Measurements from ENCODE around the gene PIK3CA.
A peak's percentile ranks its signal among the peaks of the same experiment; 100 is the strongest.

PIK3CA gene

GRCh38 chr3:179133575-179133974 lies 14.6 kb upstream of the PIK3CA start:
- Histone ChIP-seq H3K4me3 (ENCODE audit: low read depth, low read length) (no peak overlapping the region), H3K27me3 (ENCODE audit: insufficient read depth, low read length) (no peaks in the 10 kb centered on the region), H3K79me2 (ENCODE audit: control insufficient read depth, insufficient read depth, low read length, unreplicated experiment) (no peaks in the 10 kb centered on the region), H2AFZ (ENCODE audit: low read length, unreplicated experiment) (no peak overlapping the region), H3K27ac (ENCODE audit: low read depth, low read length) (no peak overlapping the region), H3K4me1 (ENCODE audit: control insufficient read depth, insufficient read depth, low read length, unreplicated experiment) (no peaks in the 10 kb centered on the region), H3K36me3 (ENCODE audit: insufficient read depth, low read length) (no peaks in the 10 kb centered on the region)

GRCh38 chr3:179136195-179136594 lies 12.0 kb upstream of the PIK3CA start:
- Histone ChIP-seq H3K4me3 (ENCODE audit: low read depth, low read length) (no peak overlapping the region), H3K27ac (ENCODE audit: low read depth, low read length) (no peak overlapping the region), H3K79me2 (ENCODE audit: control insufficient read depth, insufficient read depth, low read length, unreplicated experiment) (no peaks in the 10 kb centered on the region), H3K27me3 (ENCODE audit: insufficient read depth, low read length) (no peaks in the 10 kb centered on the region), H2AFZ (ENCODE audit: low read length, unreplicated experiment) (no peak overlapping the region), H3K4me1 (ENCODE audit: control insufficient read depth, insufficient read depth, low read length, unreplicated experiment) (no peaks in the 10 kb centered on the region), H3K36me3 (ENCODE audit: insufficient read depth, low read length) (no peaks in the 10 kb centered on the region)

GRCh38 chr3:179141890-179142289 lies 6.3 kb upstream of the PIK3CA start:
- Histone ChIP-seq H3K36me3 (ENCODE audit: insufficient read depth, low read length) (no peaks in the 10 kb centered on the region), H3K4me3 (ENCODE audit: low read depth, low read length) (no peak overlapping the region), H3K27me3 (ENCODE audit: insufficient read depth, low read length) (no peaks in the 10 kb centered on the region), H3K79me2 (ENCODE audit: control insufficient read depth, insufficient read depth, low read length, unreplicated experiment) (no peaks in the 10 kb centered on the region), H3K4me1 (ENCODE audit: control insufficient read depth, insufficient read depth, low read length, unreplicated experiment) (no peaks in the 10 kb centered on the region), H3K27ac (ENCODE audit: low read depth, low read length) (no peak overlapping the region), H2AFZ (ENCODE audit: low read length, unreplicated experiment) (no peak overlapping the region)

GRCh38 chr3:179146911-179147513 lies 1.1 kb upstream of the PIK3CA start:
- no peaks in the 10 kb centered on the region for H3K36me3 ChIP-seq (ENCODE audit: insufficient read depth, low read length)
- H3K27ac ChIP-seq (ENCODE audit: low read depth, low read length): peak overlapping the region; percentile 71
- peaks cover 36% of the 10 kb centered on the region for H3K79me2 ChIP-seq (ENCODE audit: control insufficient read depth, insufficient read depth, low read length, unreplicated experiment)
- H3K4me1 ChIP-seq (ENCODE audit: control insufficient read depth, insufficient read depth, low read length, unreplicated experiment): peaks cover 16% of the 10 kb centered on the region
- peak overlapping the region; percentile 99 for H2AFZ ChIP-seq (ENCODE audit: low read length, unreplicated experiment)
- H3K27me3 ChIP-seq (ENCODE audit: insufficient read depth, low read length): no peaks in the 10 kb centered on the region
- peak overlapping the region; percentile 99 for H3K4me3 ChIP-seq (ENCODE audit: low read depth, low read length)

- Histone ChIP-seq H3K27ac (ENCODE audit: low read depth, low read length) (peak overlapping the region; percentile 71), H3K27me3 (ENCODE audit: insufficient read depth, low read length) (no peaks in the 10 kb centered on the region), H3K36me3 (ENCODE audit: insufficient read depth, low read length) (no peaks in the 10 kb centered on the region), H2AFZ (ENCODE audit: low read length, unreplicated experiment) (peak overlapping the region; percentile 99), H3K4me3 (ENCODE audit: low read depth, low read length) (peak overlapping the region; percentile 99), H3K4me1 (ENCODE audit: control insufficient read depth, insufficient read depth, low read length, unreplicated experiment) (peaks cover 16% of the 10 kb centered on the region), H3K79me2 (ENCODE audit: control insufficient read depth, insufficient read depth, low read length, unreplicated experiment) (peaks cover 41% of the 10 kb centered on the region)
These were observed 664 bp upstream of the PIK3CA start for GRCh38 chr3:179147514-179147872.

- Histone ChIP-seq H3K27ac (ENCODE audit: low read depth, low read length) (peak overlapping the region; percentile 71), H2AFZ (ENCODE audit: low read length, unreplicated experiment) (peak overlapping the region; percentile 89), H3K4me1 (ENCODE audit: control insufficient read depth, insufficient read depth, low read length, unreplicated experiment) (peaks cover 16% of the 10 kb centered on the region), H3K79me2 (ENCODE audit: control insufficient read depth, insufficient read depth, low read length, unreplicated experiment) (peaks cover 52% of the 10 kb centered on the region), H3K27me3 (ENCODE audit: insufficient read depth, low read length) (no peaks in the 10 kb centered on the region), H3K4me3 (ENCODE audit: low read depth, low read length) (peak overlapping the region; percentile 99), H3K36me3 (ENCODE audit: insufficient read depth, low read length) (no peaks in the 10 kb centered on the region)
These were observed 654 bp downstream of the PIK3CA start for GRCh38 chr3:179148616-179149405.

- Histone ChIP-seq H3K27ac (ENCODE audit: low read depth, low read length) (peak overlapping the region; percentile 71), H3K79me2 (ENCODE audit: control insufficient read depth, insufficient read depth, low read length, unreplicated experiment) (peaks cover 58% of the 10 kb centered on the region), H2AFZ (ENCODE audit: low read length, unreplicated experiment) (peak overlapping the region; percentile 89)
These were observed 1.3 kb downstream of the PIK3CA start for GRCh38 chr3:179149406-179149867.

GRCh38 chr3:179149951-179150350 lies 1.8 kb downstream of the PIK3CA start:
- Histone ChIP-seq H3K36me3 (ENCODE audit: insufficient read depth, low read length) (no peaks in the 10 kb centered on the region), H3K4me1 (ENCODE audit: control insufficient read depth, insufficient read depth, low read length, unreplicated experiment) (peaks cover 16% of the 10 kb centered on the region), H2AFZ (ENCODE audit: low read length, unreplicated experiment) (peak overlapping the region; percentile 89), H3K27me3 (ENCODE audit: insufficient read depth, low read length) (no peaks in the 10 kb centered on the region), H3K27ac (ENCODE audit: low read depth, low read length) (peak overlapping the region; percentile 71; the same call in 1 of the 2 replicates), H3K4me3 (ENCODE audit: low read depth, low read length) (peak overlapping the region; percentile 99), H3K79me2 (ENCODE audit: control insufficient read depth, insufficient read depth, low read length, unreplicated experiment) (peaks cover 62% of the 10 kb centered on the region)

More at GRCh38 chr3:179149406-179149867, 1.3 kb downstream of the PIK3CA start:
- Histone ChIP-seq H3K27me3 (ENCODE audit: insufficient read depth, low read length) (no peaks in the 10 kb centered on the region), H3K4me1 (ENCODE audit: control insufficient read depth, insufficient read depth, low read length, unreplicated experiment) (peaks cover 16% of the 10 kb centered on the region), H3K4me3 (ENCODE audit: low read depth, low read length) (peak overlapping the region; percentile 99), H3K36me3 (ENCODE audit: insufficient read depth, low read length) (no peaks in the 10 kb centered on the region)

GRCh38 chr3:179150610-179151009 lies 2.5 kb downstream of the PIK3CA start:
- Histone ChIP-seq H3K36me3 (ENCODE audit: insufficient read depth, low read length) (no peaks in the 10 kb centered on the region), H3K4me1 (ENCODE audit: control insufficient read depth, insufficient read depth, low read length, unreplicated experiment) (peaks cover 16% of the 10 kb centered on the region), H3K27ac (ENCODE audit: low read depth, low read length) (no peak overlapping the region), H2AFZ (ENCODE audit: low read length, unreplicated experiment) (no peak overlapping the region), H3K4me3 (ENCODE audit: low read depth, low read length) (peak overlapping the region; percentile 99), H3K79me2 (ENCODE audit: control insufficient read depth, insufficient read depth, low read length, unreplicated experiment) (peaks cover 68% of the 10 kb centered on the region), H3K27me3 (ENCODE audit: insufficient read depth, low read length) (no peaks in the 10 kb centered on the region)

- Histone ChIP-seq H3K36me3 (ENCODE audit: insufficient read depth, low read length) (no peaks in the 10 kb centered on the region), H3K27me3 (ENCODE audit: insufficient read depth, low read length) (no peaks in the 10 kb centered on the region), H2AFZ (ENCODE audit: low read length, unreplicated experiment) (no peak overlapping the region), H3K4me1 (ENCODE audit: control insufficient read depth, insufficient read depth, low read length, unreplicated experiment) (peaks cover 16% of the 10 kb centered on the region), H3K27ac (ENCODE audit: low read depth, low read length) (no peak overlapping the region), H3K79me2 (ENCODE audit: control insufficient read depth, insufficient read depth, low read length, unreplicated experiment) (peaks cover 76% of the 10 kb centered on the region), H3K4me3 (ENCODE audit: low read depth, low read length) (no peak overlapping the region)
These were observed 3.3 kb downstream of the PIK3CA start for GRCh38 chr3:179151474-179151873.

- H3K79me2 ChIP-seq (ENCODE audit: control insufficient read depth, insufficient read depth, low read length, unreplicated experiment): peaks cover 93% of the 10 kb centered on the region
- no peaks in the 10 kb centered on the region for H3K36me3 ChIP-seq (ENCODE audit: insufficient read depth, low read length)
- H3K4me1 ChIP-seq (ENCODE audit: control insufficient read depth, insufficient read depth, low read length, unreplicated experiment): peaks cover 5% of the 10 kb centered on the region
- no peak overlapping the region for H3K4me3 ChIP-seq (ENCODE audit: low read depth, low read length)
- H3K27me3 ChIP-seq (ENCODE audit: insufficient read depth, low read length): no peaks in the 10 kb centered on the region
- H2AFZ ChIP-seq (ENCODE audit: low read length, unreplicated experiment): no peak overlapping the region
- no peak overlapping the region for H3K27ac ChIP-seq (ENCODE audit: low read depth, low read length)
These were observed 8.0 kb downstream of the PIK3CA start for GRCh38 chr3:179156170-179156569.
